OCI-LY1 (cell line): ENCODE results near the gene MIEN1.

Experiments used
- H2AFZ ChIP-seq: fragments of 200-600 bp; sonication (generic), shearing (Covaris generic); 2 replicates; pipeline ENCODE4 v1.6.0; 2014; ENCODE audit warnings: antibody characterized with exemption, mild to moderate bottlenecking, low read length
- H3F3A ChIP-seq: fragments of 200-600 bp; sonication (generic), shearing (Covaris generic); 2 replicates; pipeline ENCODE4 v1.6.0; 2014; ENCODE audit warnings: mild to moderate bottlenecking, antibody characterized with exemption, low read length, moderate library complexity; ENCODE audit not compliant: insufficient read depth
- H3K27ac ChIP-seq: fragments of 200-600 bp; sonication (generic); 2 replicates; pipeline ENCODE4 v1.5.1; 2014; ENCODE audit warnings: low read length, mixed run types, mild to moderate bottlenecking, low read depth; ENCODE audit not compliant: poor library complexity, severe bottlenecking
- H3K27me3 ChIP-seq: fragments of 200-600 bp; sonication (generic); 2 replicates; pipeline ENCODE4 v1.6.0; 2014; ENCODE audit warnings: antibody characterized with exemption, mild to moderate bottlenecking, low read length, moderate library complexity; ENCODE audit not compliant: insufficient read depth
- H3K36me3 ChIP-seq: fragments of 200-600 bp; sonication (generic); 2 replicates; pipeline ENCODE4 v1.6.1; 2014; ENCODE audit warnings: mild to moderate bottlenecking, antibody characterized with exemption, low read length, moderate library complexity, mixed read lengths; ENCODE audit not compliant: insufficient read depth
- H3K4me1 ChIP-seq: fragments of 200-600 bp; sonication (generic); 2 replicates; pipeline ENCODE4 v1.5.1; 2014; ENCODE audit warnings: mild to moderate bottlenecking, low read length, moderate library complexity; ENCODE audit not compliant: insufficient read depth, severe bottlenecking
- H3K4me2 ChIP-seq: fragments of 200-600 bp; sonication (generic), shearing (Covaris generic); 2 replicates; pipeline ENCODE4 v1.6.1; 2014; ENCODE audit warnings: low read length
- H3K4me3 ChIP-seq: fragments of 200-600 bp; sonication (generic); 2 replicates; pipeline ENCODE4 v1.5.1; 2014; ENCODE audit warnings: low read length, low read depth, mild to moderate bottlenecking, mixed read lengths; ENCODE audit not compliant: poor library complexity, severe bottlenecking
- H3K79me2 ChIP-seq: fragments of 200-600 bp; shearing (Covaris generic); 2 replicates; pipeline ENCODE4 v1.6.1; 2016; ENCODE audit warnings: mixed run types, low read length, mixed read lengths; ENCODE audit not compliant: insufficient read depth
- H3K9ac ChIP-seq: fragments of 200-600 bp; sonication (generic), shearing (Covaris generic); 2 replicates; pipeline ENCODE4 v1.6.1; 2014; ENCODE audit warnings: mild to moderate bottlenecking, low read length, mixed read lengths
- H3K9me2 ChIP-seq: fragments of 200-600 bp; sonication (generic), shearing (Covaris generic); 2 replicates; pipeline ENCODE4 v1.6.1; 2014; ENCODE audit warnings: low read depth, mild to moderate bottlenecking, low read length, mixed read lengths
- H3K9me3 ChIP-seq: fragments of 200-600 bp; shearing (Covaris generic); 2 replicates; pipeline ENCODE4 v1.6.1; 2014; ENCODE audit warnings: low read length, mixed read lengths
- H4K20me1 ChIP-seq: fragments of 200-600 bp; sonication (generic), shearing (Covaris generic); 2 replicates; pipeline ENCODE4 v1.6.0; 2016; ENCODE audit warnings: mild to moderate bottlenecking, low read length; ENCODE audit not compliant: insufficient read depth
- CTCF ChIP-seq: fragments of 200-600 bp; sonication (generic), shearing (Covaris generic); IDR thresholded peaks from 2 replicates; pipeline ENCODE4 v1.5.1; 2017; ENCODE audit warnings: mild to moderate bottlenecking, antibody characterized with exemption, low read length, moderate library complexity, mixed read lengths
- EZH2 ChIP-seq: fragments of 200-600 bp; sonication (generic), shearing (Covaris generic); IDR thresholded peaks from 2 replicates; pipeline ENCODE4 v1.8.0; 2017; ENCODE audit warnings: borderline replicate concordance, mixed run types, mild to moderate bottlenecking, antibody characterized with exemption, low read length, moderate library complexity, mixed read lengths

Gene MIEN1

GRCh38 chr17:39705786-39706348 is 24.5 kb downstream of the MIEN1 start:
- no peaks in the 10 kb centered on the region for H3F3A ChIP-seq
- no peaks in the 10 kb centered on the region for H3K4me1 ChIP-seq
- no peaks in the 10 kb centered on the region for H3K9me3 ChIP-seq
- no peaks in the 10 kb centered on the region for H3K27me3 ChIP-seq
- H2AFZ ChIP-seq: no peak overlapping the region
- H3K36me3 ChIP-seq: no peaks in the 10 kb centered on the region
- H3K9ac ChIP-seq: no peak overlapping the region
- H3K4me3 ChIP-seq: no peak overlapping the region
- H3K79me2 ChIP-seq: no peaks in the 10 kb centered on the region
- H3K4me2 ChIP-seq: no peak overlapping the region
- H3K27ac ChIP-seq: no peak overlapping the region
- H3K9me2 ChIP-seq: no peaks in the 10 kb centered on the region
- TF ChIP-seq EZH2 (no peak), CTCF (no peak)
- H4K20me1 ChIP-seq: no peaks in the 10 kb centered on the region

DNA sequence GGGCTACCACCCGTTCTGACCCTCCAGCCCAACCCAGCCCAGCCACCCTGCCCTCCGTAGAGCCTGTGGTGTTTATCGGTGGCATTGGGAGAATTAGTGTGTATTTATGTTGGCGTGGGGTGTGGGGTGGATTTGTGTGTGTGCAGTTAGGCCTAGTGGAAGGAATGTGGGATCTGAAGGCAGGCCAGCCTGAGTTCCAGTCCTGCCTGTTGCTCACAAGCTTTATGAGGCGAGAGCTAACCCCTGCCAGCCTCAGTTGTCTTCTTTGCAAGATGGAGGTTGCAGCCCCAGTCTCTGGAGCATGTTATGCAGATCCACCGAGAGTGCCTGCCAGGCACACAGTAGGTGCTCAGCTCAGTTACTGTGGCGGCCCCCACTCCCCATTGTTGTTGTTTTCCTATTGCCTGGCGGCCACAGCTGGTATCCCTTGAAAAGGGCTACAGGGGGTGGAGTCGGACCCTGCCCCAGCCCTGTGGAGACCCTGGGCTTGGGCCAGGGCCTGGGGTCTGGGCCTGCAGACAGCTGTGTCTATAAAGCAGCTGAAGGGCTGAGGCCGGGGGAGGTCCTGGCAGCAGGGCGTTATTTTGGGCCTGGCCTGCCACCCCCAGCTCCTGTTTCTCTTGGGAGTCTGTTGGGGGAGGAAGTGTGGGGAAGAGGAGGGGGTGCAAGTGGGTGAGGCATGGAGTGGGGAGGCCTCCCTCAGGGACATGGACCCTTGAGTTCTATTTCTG is 25.3 kb downstream of the MIEN1 start:
- H3F3A ChIP-seq: no peaks in the 10 kb centered on the region
- H3K79me2 ChIP-seq: no peaks in the 10 kb centered on the region
- no peaks in the 10 kb centered on the region for H3K27me3 ChIP-seq
- no peak overlapping the region for H3K4me3 ChIP-seq
- no peaks in the 10 kb centered on the region for H3K9me3 ChIP-seq
- H3K4me2 ChIP-seq: no peak overlapping the region
- H2AFZ ChIP-seq: no peak overlapping the region
- no peaks in the 10 kb centered on the region for H3K36me3 ChIP-seq
- no peak overlapping the region for H3K9ac ChIP-seq
- H3K9me2 ChIP-seq: no peaks in the 10 kb centered on the region
- TF ChIP-seq CTCF (no peak), EZH2 (no peak)
- no peak overlapping the region for H3K27ac ChIP-seq
- H4K20me1 ChIP-seq: no peaks in the 10 kb centered on the region
- no peaks in the 10 kb centered on the region for H3K4me1 ChIP-seq

DNA sequence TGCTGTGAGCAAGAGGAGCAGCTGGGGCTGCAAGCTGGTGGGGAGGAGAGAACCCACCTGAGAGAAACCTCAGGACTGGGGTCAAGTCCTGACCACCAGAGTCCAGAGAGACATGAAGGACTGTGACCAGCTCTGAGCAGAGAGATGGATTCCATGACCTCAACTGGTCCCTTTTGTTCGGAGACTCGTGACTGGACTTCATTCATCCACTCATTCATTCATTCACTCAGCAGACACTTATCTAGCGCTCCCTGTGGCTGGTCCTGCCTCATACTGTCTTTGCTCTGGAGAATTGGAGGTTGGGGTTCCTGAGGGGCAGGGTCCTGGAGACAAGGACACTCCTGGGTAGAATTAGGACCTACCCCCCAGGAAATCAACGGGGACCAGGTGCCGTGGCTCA is 26.4 kb downstream of the MIEN1 start:
- Histone ChIP-seq H2AFZ (no peak overlapping the region), H3K9me2 (no peaks in the 10 kb centered on the region), H3K4me2 (no peak overlapping the region), H3K9me3 (no peaks in the 10 kb centered on the region), H3K27ac (no peak overlapping the region), H3K4me3 (no peak overlapping the region), H3K79me2 (no peaks in the 10 kb centered on the region), H3K9ac (no peak overlapping the region), H4K20me1 (no peaks in the 10 kb centered on the region), H3K4me1 (no peaks in the 10 kb centered on the region), H3K36me3 (no peaks in the 10 kb centered on the region), H3K27me3 (no peaks in the 10 kb centered on the region), H3F3A (no peaks in the 10 kb centered on the region)
- TF ChIP-seq EZH2: no peak
- TF ChIP-seq CTCF: no peak
